Erythroblast (primary cell): ENCODE measurements around the gene RNASEH2C.
A peak's percentile ranks its signal among the peaks of the same experiment; 100 is the strongest.
"Not testable (repeated sequence)": the region's sequence is repeated elsewhere in the genome, so short reads cannot be mapped to it uniquely, and the experiment has no call there.

Source experiments
- DNase-seq, 2 experiments: peaks; one replicate each; lab custom pipeline; 2025; lab: John Stamatoyannopoulos, UW
- GATA1 ChIP-seq: IDR thresholded peaks from 2 replicates; pipeline ENCODE4 v1.6.1; 2011; ENCODE audit warnings: low read depth, mild to moderate bottlenecking, control low read depth, low read length, moderate library complexity
- POLR2A ChIP-seq: IDR thresholded peaks from 2 replicates; pipeline ENCODE4 v1.6.1; 2011; ENCODE audit warnings: mild to moderate bottlenecking, low read length

Gene RNASEH2C

DNA sequence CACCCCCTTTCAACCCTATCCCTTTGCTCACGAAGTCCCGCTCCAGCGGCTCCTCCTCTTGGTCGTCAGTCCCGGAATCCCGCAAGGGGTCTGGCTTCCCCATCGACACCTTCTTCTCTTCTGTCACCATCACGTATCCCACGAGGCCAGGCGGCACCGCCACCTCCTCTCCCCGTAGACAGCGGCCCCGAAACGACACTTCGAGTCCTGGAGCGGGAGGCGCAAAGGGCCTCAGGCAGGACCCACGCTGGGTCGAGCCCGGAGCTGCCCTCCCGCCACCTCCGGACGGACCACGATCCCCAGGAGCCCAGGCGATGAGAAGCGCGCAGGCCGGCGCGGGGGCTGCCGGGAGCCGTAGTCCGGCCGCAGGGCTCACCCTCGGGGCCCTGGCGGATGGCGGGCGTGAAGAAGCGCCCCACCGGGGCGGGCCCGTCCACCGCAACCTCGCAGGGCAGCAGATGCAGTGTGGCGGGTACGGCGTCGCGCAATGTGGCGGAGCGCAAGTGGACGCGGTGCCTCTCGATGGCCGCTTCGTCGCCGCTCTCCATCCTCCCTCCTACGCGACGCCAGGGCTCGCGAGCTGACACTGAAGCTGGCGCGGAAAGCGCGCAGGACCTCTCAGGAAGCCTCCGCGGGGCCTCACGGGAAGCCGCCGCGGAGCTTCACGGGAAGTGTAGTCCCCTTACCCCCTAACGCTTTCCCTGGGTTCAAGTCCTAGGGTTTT lies at the start of gene RNASEH2C:
TSS of gene RNASEH2C (minus strand) at position 588 of the 724 bp plus-strand sequence. CDS start at position 548, 40 bp downstream.
- peak; percentile 88 to 90 for DNase-seq
- TF ChIP-seq POLR2A (peak; percentile 92), GATA1 (no peak)

DNA sequence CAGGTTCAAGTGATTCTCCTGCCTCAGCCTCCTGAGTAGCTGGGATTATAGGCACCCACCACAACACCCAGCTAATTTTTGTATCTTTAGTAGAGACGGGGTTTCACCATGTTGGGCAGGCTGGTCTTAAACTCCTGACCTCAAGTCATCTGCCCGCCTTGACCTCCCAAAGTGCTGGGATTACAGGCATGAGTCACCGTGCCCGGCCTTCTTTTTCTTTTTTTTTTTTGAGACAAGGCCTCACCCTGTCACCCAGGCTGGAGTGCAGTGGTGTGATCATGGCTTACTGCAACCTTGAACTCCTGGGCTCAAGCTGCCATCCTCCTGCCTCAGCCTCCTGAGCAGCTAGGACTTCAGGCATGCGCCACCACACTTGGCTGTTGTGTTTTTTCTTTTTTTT lies 47.2 kb upstream of the RNASEH2C start:
- not testable (repeated sequence) for DNase-seq

GRCh38 chr11:65767406-65767805 lies 46.8 kb upstream of the RNASEH2C start:
- no peak for DNase-seq
- TF ChIP-seq GATA1, result no peak
- TF ChIP-seq POLR2A, result no peak

GRCh38 chr11:65766535-65766934 lies 45.9 kb upstream of the RNASEH2C start:
- no peak for DNase-seq
- no peak for TF ChIP-seq GATA1
- no peak for TF ChIP-seq POLR2A

DNA sequence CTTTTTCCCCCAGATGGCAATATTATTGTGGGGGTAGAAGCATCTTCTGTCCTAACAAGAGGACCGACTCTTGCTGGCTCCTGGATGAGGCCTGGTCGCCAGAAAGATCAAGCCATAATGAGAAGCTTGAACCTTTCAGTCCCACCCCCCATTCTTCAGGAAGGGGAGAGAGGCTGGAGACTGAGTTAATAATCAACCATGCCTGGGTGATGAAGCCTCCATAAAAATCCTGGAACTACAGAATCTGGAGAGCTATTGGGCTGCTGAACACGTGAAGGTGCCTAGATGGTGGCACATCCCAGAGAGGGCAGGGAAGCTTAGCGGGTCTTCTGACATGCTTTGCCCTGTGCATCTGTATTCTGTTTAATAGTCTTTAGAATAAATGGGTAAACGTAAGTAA lies 43.8 kb upstream of the RNASEH2C start:
- TF ChIP-seq GATA1, result no peak
- TF ChIP-seq POLR2A, result no peak
- no peak for DNase-seq

DNA sequence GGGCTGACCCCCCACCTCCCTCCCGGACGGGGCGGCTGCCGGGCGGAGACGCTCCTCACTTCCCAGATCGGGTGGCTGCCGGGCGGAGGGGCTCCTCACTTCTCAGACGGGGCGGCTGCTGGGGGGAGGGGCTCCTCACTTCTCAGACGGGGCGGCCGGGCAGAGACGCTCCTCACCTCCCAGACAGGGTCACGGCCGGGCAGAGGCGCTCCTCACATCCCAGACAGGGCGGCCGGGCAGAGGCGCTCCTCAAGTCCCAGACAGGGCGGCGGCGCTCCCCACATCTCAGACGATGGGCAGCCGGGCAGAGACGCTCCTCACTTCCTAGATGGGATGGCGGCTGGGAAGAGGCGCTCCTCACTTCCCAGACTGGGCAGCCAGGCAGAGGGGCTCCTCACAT lies 42.2 kb upstream of the RNASEH2C start:
- DNase-seq, result not testable (repeated sequence)

GRCh38 chr11:65762169-65762568 lies 41.6 kb upstream of the RNASEH2C start:
- not testable (repeated sequence) for DNase-seq

- DNase-seq, result no peak
- no peak for TF ChIP-seq POLR2A
- no peak for TF ChIP-seq GATA1
Measured at GRCh38 chr11:65745049-65745448, 24.5 kb upstream of the RNASEH2C start.

GRCh38 chr11:65744699-65745042 lies 24.1 kb upstream of the RNASEH2C start:
- no peak for TF ChIP-seq POLR2A
- no peak for TF ChIP-seq GATA1
- peak in 1 of 2 experiments; percentile 14 for DNase-seq

- DNase-seq, result no peak
- no peak for TF ChIP-seq POLR2A
- no peak for TF ChIP-seq GATA1
Measured at GRCh38 chr11:65744026-65744698, 23.6 kb upstream of the RNASEH2C start.

- no peak for TF ChIP-seq GATA1
- no peak for TF ChIP-seq POLR2A
- DNase-seq, result no peak
Measured at GRCh38 chr11:65743681-65744025, 23.1 kb upstream of the RNASEH2C start.

DNA sequence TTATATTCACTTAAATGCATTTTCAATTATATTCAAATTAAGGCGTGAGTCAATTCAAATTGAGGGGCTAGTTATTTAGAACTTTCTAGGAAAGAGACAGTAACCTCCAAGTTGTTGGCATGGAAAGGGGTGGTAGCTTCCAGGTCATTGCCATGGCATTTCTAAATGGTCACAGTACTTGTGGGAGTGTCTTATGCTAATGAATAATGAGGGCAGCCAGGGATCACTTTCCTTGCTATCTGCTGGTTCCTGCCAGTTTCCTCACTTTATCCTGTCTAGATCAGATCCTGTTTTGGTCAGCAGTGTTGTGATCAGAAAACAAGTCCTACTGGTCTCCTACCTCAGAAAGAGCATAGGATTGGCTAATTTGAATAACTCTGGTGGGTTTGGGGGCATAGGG lies 21.8 kb upstream of the RNASEH2C start:
- DNase-seq, result no peak
- no peak for TF ChIP-seq GATA1

DNA sequence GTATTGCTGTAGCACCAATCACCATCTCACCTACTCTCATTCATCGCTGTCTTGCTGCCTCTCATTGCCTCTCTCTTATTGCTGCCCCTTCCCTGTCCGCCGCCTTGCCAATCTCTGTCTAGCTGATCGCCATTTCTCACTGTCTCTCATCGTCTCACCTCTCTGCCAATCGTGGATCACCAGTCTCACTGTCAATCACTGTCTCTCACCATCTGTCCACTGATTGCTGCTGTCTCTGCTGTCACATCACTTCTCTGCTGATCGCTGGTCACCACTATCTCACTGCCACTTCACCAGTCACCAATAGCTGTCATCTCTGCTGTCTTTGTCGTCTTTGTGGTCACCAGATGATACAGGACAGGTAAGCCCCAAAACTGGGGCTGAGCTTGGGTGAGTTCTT lies 20.6 kb upstream of the RNASEH2C start:
- no peak for DNase-seq
- TF ChIP-seq GATA1 (no peak), POLR2A (no peak)

DNA sequence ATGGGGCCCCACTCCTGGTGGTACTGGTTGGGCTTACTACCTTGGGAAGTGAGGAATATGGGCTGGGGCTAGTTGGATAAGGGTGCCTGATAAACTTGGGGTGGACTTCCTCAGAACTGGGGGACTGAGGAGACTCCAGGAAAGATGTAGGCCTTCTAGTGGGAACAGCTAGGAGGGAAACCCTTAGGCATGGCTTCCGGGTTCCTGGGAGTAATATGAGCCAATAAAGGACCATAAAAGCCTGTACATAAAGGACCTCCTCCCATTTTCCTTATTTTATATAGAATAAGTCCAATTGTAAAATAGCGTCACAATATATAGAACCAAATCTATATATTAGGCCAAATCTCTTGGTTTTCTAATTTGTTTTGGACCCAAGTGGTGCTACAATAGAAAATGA lies 18.4 kb upstream of the RNASEH2C start:
- no peak for DNase-seq
- TF ChIP-seq GATA1 (no peak), POLR2A (no peak)

GRCh38 chr11:65736810-65737209 lies 16.2 kb upstream of the RNASEH2C start:
- DNase-seq, result peak in 1 of 2 experiments; percentile 31
- no peak for TF ChIP-seq POLR2A
- TF ChIP-seq GATA1, result no peak

DNA sequence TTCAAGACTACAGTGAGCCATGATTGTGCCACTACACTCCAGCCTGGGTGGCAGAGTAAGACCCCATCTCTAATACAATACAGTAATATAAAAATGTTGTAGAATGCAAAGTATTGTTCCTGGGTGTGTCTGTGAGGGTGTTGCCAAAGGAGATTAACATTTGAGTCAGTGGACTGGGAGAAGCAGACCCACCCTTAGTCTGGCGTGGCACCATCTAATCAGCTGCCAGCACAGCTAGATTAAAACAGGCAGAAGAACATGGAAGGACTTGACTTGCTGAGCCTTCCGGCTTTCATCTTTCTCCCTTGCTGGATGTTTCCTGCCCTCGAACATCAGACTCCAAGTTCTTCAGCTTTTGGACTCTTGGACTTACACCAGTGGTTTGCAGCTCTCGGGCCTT lies 14.5 kb upstream of the RNASEH2C start:
- peak; percentile 41 for TF ChIP-seq POLR2A
- DNase-seq, result peak; percentile 60 to 84
